HepG2 (cell line): Measurements from ENCODE around the gene KCNG4.

ENCODE experiments used
- SIN3A ChIP-seq: IDR thresholded peaks from 2 replicates; pipeline ENCODE4 v1.6.1; 2011; ENCODE audit warnings: low read depth, mild to moderate bottlenecking, control low read depth, low read length, borderline replicate concordance
- YY1 ChIP-seq: IDR thresholded peaks from 2 replicates; pipeline ENCODE4 v1.6.1; 2011; ENCODE audit warnings: low read length, low read depth, moderate library complexity, mild to moderate bottlenecking; ENCODE audit not compliant: insufficient read depth, insufficient replicate concordance
- ZBTB33 ChIP-seq: sonication (generic); formaldehyde crosslinking; IDR thresholded peaks from 2 replicates; pipeline ENCODE4 v1.4.0; 2020; ENCODE audit warnings: missing genetic modification reagents

GRCh38 chr16:84176192-84177053 is 63.4 kb downstream of the KCNG4 start:
- TF ChIP-seq YY1 (no peak), ZBTB33 (CRISPR knock-in tag) (no peak), SIN3A (no peak)
